ENCODE measurements around the gene CFAP46.
"Not testable (repeated sequence)": the region's sequence is repeated elsewhere in the genome, so short reads cannot be mapped to it uniquely, and the experiment has no call there.

DNA sequence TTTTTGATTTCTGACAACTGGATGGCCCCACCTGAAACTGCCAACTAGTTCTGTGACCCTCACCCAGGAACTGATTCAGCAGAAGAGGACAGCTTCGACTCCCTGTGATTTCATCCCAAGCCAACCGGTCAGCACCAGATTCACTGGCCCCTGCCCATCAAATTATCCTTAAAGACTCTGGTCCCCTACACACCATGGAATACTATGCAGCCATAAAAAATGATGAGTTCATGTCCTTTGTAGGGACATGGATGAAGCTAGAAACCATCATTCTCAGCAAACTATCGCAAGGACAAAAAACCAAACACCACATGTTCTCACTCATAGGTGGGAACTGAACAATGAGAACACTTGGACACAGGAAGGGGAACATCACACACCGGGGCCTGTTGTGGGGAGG, 13.9 kb upstream of the CFAP46 start:
- TF ChIP-seq, protein P1, sequence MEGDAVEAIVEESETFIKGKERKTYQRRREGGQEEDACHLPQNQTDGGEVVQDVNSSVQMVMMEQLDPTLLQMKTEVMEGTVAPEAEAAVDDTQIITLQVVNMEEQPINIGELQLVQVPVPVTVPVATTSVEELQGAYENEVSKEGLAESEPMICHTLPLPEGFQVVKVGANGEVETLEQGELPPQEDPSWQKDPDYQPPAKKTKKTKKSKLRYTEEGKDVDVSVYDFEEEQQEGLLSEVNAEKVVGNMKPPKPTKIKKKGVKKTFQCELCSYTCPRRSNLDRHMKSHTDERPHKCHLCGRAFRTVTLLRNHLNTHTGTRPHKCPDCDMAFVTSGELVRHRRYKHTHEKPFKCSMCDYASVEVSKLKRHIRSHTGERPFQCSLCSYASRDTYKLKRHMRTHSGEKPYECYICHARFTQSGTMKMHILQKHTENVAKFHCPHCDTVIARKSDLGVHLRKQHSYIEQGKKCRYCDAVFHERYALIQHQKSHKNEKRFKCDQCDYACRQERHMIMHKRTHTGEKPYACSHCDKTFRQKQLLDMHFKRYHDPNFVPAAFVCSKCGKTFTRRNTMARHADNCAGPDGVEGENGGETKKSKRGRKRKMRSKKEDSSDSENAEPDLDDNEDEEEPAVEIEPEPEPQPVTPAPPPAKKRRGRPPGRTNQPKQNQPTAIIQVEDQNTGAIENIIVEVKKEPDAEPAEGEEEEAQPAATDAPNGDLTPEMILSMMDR (conservative IDR thresholded peaks at IDR 0.05; ENCODE audit: low read length), result not testable (repeated sequence)
- TF ChIP-seq EZH2phosphoT487 (IDR thresholded peaks at IDR 0.05; ENCODE audit: borderline replicate concordance), result not testable (repeated sequence)
